Forelimb muscle (tissue), 1 donor: ENCODE results near the gene EXOC4. TPM values are rescaled to one million over a fixed set of nuclear protein-coding genes. Genes with fewer than 3 reads are reported as not detected.

Source experiments
- DNase-seq: peaks from one replicate; pipeline ENCODE4 v3.0.0-alpha.2; 2013; ENCODE audit warnings: low read depth
- polyA plus RNA-seq: library from polyadenylated mRNA; unstranded; fragments of 120-200 nt; gene quantifications from one replicate; pipeline ENCODE4 v1.2.1, GENCODE V29; 2013; ENCODE audit not compliant: insufficient read length

Gene EXOC4
- polyA plus RNA-seq, 1 donor = 55.2 TPM

DNA sequence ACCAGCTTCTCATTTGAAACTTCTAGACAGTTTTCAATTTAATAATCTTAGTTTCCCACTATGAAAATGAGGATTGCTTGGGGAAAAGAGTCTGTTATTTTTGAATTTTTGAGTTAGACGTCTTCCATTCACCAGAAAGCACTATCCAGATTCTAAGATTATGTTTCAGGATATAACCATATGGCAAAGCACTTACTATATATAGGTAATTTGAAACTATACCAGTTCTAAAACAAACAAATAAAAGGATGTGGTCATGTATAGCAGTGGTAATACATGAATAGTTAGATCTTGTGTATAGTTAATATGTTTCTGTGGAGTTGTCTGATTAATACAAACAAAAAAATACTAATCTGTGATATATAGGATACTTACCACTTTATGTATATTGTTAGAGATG is 320.0 kb downstream of the EXOC4 start:
- no peak for DNase-seq

DNA sequence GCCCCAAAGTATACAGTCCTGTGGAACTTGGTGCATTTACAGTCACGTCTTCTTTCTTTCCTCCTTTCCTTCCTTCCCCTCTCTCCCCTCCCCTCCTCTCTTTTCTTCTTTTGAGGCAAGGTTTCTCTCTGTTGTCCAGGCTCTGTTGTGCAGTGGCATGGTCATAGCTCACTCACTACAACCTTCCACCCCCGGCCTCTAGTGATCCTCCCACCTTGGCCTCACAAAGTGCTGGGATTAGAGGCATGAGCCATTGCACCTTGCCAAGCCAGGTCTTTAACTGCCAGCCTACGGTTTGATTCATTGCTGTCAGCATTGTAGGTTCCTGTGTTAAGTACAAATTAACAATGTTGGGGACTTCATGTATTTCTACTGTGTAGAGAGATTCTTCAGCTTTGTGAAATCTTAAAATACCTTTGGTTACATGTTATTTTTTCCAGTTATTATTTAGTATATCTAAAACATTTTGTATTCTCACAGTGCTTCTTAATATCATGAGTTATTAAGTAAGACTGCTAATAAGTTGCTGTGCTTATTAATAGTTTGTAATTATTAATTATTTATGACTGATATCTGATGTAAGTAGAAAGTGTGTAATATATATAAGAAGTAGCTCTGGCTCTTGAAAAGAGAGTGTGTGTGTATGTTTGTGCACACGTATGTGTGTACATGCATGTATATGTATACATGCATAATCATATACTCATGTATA is 320.8 kb downstream of the EXOC4 start:
- DNase-seq = no peak

DNA sequence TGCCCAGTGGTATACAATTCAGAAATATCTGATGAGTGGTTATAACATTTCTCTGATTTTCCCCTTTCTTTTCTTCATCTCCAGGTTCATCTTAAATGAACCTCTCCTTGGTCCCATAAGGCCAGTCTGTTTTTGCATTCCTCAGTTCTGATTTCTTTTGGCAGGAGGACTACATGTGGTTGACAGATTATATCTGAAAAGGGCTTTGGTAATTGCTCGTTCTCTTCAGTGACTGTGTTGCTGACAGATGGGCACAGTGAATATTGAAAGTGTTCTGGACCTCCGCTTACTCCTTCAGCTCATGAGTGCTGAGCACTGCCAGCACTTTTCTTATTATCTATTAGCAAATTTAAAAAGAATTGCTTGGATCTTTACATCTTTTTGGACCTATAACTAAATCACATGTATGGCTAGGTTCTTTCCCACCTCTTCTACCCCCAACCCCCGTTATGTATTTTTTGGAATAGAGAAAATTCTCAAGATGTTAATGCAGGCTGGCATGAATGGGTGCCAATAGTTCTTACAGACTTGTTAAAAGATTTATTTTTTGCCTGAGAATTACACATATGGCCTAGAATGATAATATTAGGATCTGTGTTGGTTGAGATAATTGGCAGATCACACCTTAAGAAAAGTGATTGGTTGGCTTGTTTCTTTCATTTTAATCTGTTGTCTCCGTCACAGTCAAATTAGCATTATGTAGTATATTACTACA is 323.0 kb downstream of the EXOC4 start:
- no peak for DNase-seq

DNA sequence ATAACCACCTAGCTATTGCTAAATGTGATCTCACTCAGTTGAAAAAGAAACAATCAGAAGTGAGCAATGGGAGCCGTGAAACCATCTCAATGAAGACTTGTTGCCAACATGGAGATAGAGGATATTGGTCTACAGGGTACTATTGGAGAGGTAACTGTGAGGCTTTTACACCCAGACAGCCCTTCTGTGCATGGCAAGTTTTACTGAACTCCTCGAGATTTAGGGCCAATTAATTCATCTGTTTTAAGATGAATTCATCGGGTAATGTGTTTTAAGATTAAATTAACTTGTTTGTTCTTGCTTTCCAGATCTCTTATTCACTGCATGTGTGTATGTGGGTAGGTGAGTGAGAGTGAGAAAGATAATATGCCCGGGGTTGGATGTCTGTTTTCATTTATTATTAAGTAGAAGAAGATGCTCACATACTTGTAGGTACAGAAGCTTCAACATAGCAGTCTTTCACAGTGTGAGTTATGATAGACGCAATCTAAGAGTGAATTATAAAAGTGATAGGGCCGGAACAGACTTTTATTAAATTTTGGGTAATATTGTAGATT is 323.8 kb downstream of the EXOC4 start:
- no peak for DNase-seq

DNA sequence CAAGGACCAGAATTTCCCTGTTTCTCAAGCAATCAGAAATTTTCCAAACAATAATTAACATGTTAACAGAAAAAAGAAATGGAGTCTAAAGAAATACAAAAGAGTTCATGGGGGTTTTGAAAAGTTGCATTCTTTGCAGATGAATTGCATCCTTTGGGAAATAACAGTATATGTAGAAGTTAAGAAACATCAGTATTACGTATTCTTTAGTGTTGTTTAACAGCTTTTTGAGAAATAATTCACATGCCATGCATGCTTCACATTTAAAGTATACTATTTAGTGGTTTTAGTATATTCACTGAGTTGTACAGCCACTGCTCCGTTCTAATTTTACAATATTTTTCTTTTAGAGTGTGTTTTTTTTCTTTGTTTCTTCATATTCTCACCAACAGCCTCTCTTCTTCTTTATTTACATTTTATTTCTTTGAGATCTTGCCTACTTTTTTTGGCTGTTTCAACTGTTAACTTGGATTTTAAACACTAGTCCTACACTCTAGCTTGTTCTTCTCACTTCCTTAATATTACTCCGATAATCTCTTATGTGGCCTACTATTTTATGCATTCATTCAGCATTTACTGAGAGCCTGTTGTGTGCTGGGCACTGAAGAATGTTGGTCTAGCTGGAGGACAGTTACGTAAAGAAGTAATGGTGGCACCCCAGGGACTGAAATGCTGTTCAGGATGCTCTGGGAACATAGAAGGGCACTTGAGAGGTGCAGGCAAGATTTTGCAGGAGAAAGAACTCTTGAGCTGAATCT is 330.1 kb downstream of the EXOC4 start:
- DNase-seq = no peak

DNA sequence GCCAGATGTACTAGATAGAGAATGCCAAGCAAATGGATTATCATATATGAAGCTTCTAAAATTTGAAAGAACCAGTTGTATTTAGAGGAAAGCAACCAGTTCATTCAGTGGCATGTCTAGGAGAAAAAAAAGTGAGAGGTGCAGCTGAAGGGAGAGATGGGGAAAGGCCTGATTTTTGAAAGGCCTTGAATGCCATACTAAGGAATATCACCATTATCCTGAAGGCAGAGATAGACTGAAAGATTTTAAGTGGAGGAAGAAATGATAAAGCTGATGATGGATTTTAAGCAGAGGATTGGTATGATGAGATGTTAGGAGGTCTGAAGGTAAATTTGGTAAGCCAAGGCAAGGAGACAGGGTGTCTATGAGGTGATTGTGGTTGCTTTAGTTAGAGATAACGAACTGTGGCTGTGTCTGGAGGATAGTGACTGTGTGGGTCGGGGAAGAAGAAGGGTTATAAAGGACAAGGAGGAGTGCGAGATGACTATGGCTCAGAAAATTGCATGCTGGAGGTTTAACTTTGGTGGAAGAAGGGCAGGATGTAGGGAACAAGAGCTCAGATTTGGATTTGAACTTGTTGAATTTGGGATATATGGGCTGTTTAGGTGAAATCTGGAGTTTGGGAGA is 330.8 kb downstream of the EXOC4 start:
- no peak for DNase-seq

DNA sequence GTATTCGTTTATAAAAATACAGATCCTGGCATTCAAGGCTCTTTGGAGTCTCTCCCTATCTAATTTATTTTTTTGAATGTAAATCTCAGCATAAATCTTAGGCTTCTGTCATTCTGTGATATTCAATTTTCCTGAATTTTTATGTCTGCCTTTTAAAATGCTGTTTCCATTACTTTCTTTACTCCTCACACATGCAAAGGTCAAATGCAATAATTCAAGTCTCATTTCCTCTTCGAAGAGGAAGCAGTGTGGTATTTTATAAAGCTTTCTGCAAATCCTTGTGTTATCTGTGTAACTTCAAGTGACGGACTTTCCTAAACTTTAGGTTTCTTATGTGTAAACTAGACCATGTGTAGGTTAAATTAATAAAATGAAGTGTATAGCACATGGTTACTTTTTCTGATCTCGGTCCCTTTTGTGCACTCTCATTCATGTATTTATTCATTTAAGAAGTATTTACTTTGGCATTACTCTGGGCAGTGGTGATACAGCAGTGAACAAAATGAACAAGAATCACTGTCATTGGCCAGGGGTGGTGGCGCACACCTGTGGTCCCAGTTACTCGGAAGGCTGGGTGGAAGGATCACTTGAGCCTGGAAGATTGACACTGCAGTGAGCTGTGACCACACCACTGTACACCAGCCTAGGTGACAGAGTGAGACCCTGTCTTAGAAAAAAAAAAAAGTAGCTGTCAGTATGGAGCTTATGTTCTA is 332.2 kb downstream of the EXOC4 start:
- no peak for DNase-seq

DNA sequence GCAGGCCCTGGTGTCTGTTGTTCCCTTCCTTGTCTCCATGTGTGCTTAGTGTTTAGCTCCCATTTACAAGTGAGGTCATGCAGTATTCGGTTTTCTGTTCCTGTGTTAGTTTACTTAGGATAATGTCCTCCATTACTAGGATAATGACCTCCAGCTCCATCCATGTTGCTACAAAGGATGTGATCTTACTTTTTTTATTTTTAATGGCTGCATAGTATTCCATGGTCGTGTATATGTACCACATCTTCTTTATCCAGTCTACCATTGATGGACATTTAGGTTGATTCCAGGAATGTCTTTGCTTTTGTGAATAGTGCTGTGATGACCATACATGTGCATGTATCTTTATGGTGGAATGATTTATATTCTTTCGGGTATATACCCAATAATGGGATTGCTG is 333.4 kb downstream of the EXOC4 start:
- DNase-seq = no peak

DNA sequence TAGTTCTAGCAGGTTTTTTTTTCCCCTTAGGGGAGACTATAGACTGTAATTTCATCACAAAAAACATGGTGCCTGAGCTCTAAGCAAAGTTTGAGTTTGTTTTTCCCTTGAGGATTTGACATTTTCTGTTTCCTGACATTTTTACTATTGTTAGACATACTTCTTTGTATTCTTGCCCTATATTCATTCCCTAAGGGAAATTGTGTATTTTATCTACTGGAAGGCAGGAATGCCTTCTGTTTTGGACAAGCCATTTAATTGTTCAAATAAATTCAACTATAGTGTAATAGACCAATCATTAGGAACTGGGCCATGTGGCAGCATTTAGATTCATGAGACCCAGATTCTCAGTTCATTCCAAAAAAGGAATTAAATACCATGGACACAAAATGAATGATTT is 335.0 kb downstream of the EXOC4 start:
- no peak for DNase-seq

DNA sequence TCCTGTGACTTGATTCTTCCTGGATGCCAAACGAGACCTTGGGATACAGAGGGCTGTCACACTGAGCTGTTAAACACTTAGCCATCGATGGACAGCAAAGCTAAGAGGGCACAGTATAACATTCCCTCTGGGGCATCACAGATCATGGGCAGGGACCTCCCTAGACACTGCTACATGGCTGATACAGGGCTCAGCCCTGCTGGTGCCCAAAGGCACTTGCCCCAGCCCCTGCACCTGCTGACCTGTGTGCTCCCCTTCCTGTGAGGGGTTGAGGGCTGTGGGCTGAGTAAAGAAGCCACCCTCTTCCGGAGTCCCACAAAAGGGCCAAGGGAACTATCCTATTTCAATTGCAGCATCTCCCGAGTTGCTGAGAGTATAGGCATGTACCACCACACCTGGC is 337.9 kb downstream of the EXOC4 start:
- no peak for DNase-seq

DNA sequence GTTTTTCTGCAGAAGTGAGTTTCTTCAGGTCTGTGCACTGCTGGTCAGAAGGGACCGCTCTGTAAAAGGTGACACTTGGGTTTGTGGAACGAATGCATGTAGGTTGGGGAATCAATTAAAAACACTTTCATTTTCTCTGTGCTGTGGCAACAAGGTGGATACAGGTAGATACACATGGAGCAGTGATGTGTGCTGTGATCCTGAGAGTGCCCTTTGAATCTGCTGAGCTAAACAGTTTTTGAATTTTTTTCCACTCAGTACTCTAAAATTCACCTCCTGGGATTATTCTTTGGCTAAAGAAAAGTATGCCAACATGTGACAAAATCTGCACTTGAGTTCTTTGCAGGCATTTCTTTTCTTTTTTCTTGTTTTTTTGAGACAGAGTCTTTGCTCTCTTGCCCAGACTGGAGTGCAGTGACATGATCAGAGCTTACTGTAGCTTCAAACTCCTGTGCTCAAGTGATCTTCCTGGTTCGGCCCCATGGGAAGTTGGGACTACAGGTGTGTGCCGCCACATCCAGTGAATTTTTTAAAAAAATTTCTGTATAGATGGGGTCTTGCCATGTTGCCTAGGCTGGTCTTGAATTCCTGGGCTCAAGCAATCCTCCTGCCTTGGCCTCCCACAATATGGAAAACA is 338.9 kb downstream of the EXOC4 start:
- DNase-seq = no peak

DNA sequence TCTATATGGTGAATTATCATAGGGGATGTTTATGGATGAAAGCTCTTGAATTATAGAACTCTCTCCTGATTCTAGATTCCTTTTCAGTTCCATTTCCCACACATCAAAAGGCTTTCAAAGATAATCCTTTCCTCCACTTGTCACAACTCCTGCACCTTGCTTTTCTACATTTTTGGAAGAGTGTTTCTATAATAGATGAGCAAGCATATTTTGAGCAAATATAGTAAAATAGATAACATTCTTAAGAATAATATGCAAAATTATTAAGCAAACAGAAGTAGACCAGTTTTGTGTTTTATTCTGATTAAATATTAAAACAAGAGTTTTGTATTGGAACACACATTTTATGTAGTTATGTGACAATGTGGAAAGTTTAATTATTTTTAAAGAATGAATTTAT is 340.7 kb downstream of the EXOC4 start:
- DNase-seq = no peak

DNA sequence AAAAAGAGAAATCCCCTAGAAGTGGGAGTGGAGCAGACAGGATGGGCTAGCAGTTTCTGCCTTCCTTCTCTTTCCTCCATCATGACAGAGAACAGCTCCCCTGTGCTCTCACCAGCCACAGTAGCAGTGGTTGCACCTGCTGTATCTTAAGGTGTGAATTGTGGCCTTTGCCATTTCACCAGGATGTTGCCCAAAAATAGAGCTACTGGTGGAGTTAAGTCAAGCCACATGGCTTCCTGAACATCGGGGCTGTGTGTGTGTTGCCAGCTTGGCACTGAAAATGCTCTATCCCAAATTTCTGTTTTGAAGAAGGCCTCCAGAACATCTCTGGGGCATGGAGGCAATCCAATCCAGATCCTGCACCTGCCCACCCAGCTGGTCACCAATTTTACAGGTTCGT is 348.7 kb downstream of the EXOC4 start:
- DNase-seq = no peak

DNA sequence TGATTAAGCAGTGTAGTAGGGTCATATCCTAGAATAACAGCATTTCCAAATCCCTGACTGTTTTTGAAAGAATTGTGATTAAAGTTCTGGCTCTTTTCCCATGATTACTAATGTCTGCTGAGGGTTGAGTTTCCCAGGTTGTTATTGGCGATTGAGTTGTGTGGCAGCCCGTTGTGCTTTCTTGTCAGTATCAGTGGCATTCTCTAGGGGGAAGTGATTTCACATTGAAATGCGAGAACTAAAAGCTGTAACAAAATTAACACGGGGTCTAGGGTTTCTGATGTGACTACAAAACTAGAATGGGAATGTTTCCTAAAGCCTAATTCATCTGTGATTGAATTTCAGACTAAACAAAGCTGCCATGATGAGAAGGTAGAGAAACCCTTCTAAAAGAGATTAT is 349.4 kb downstream of the EXOC4 start:
- DNase-seq = no peak

DNA sequence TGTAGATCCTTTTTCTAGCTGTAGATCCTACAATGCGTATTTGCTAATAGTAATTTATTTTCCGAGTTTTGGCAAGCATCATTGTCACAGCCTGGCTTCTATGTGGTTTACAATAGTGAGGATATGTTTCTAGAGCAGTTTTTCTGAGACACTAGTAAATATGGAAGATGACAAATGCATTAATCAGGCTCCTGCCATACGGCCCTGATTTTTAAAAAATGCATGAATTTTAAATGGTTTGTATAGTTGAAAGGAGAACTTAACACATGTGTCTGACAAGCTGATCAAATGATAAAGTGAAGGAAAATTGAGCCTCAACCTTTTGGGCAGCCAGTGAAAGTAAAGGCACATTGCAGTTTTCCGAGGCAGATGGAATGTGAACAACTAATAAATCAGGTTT is 354.1 kb downstream of the EXOC4 start:
- no peak for DNase-seq

DNA sequence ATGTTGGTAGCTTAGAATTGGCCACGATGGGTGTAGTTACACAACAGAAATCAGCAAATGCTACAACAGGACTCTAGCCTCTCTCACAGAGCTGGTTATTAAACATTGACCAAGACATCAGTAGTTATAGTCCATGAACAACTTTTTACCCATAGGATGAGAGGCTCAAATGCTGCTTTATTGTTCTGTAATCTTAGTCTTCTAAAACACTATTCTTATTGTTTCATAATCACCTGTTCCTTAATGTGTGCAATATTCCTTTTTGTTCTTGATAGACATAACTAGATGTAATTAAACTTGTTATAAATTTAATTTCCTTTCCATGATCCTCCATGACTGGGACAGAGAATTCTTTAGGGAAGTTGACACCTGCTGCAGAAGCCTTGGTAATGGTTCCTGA is 356.9 kb downstream of the EXOC4 start:
- DNase-seq = no peak

DNA sequence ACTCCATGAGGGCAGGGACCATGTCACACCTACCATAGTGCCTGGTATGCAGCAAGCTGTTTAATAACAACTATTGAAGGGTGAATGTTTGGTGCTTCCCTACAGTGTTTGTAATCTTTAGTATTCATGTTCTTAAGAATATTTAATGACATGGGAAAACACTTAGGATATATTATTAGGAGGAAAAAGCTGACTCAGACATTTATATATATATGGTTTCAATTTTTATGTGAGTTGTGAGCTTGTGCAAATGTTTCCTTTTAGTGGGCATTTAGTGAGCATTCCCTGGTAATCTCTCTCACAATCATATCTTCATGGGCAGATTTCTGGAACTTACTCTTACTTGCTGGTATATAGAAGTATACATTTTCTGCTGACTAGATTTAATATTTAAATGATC is 359.1 kb downstream of the EXOC4 start:
- no peak for DNase-seq

DNA sequence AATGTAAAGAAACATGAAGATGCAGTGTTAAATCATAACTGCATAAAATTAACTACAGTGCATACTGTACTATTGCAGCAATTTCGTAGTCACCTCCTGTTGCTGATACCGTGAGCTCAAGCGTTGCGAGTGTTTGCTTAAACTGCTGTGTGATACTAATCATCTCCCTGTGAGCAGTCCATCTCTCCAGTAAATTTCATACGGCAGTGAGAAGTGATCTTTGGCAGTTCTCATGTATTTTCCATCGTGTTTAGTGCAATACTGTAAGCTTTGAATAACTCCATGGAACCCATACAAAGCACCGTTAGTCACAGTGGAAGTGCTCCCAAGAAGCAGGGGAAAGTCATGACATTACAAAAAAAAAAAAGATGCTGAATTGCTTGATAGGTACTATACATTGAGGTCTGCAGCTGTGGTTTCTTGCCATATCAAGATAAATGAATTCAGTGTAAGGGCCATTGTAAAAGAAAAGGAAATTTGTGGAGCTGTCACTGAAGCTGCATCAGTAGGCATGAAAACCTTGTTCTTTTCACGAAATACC is 360.4 kb downstream of the EXOC4 start:
- DNase-seq = no peak

DNA sequence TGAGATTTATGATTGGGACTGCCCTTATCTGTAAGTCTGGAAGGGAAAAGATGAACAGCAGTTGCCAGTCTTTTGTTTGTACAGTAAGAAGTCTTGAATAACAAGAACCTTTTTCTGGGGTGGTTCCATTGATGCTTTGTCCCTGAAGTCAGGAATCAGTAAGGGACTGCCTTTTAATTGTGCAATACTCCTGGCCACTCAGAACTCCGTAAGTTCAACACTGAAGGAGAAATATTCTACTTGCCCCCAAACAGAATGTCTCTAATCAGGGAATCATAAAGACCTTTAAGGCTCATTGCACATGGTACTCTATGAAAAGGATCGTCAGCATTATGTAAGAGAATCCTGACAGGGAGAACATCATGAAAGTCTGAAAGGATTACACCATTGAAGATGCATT is 361.4 kb downstream of the EXOC4 start:
- DNase-seq = no peak

DNA sequence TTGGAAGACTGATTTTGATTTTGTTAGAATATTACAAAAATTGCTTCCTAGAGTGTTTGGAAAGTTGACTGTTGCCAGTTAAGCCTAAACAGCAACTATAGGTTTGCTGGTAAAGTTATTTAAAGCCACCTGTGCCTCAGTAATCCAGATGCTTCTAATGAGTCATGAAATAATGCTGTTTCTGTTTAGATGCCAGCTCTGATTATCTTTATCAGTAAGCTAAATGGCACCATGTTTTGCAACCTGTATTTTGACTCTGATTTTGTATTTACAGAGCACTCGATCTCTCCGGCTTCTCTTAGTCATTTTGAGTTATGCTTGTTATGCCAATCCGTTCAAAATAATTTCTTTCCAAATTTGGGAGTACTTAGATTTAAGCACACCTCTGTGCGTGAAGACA is 366.1 kb downstream of the EXOC4 start:
- DNase-seq = no peak

DNA sequence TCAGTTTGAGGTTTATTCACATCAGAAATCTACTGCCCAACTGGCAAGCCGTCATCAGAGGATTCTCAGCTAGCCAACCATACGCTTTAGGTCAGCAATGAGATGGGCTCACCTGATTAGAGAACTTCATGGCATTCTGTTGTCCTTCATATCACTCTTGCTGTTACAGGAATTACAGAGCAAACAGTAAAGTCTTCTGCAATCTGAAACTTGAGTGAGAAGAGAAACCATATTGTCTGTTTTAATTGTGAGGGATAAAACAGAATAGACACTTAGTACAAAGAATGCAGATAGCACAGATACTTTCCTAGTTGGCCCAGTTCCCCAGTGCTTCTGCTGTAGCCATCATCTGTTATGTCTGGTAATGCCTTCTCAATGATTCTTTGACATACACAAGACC is 366.6 kb downstream of the EXOC4 start:
- DNase-seq = no peak
